ENCODE data around the gene CACNA1H. TPM values are rescaled to one million over a fixed set of nuclear protein-coding genes. Genes with fewer than 3 reads are reported as not detected.

CACNA1H gene
- total and polyA plus RNA-seq, 2 of the 8 experiments (the other 6 are each of a cell fraction or from before 2014, with no cell fraction given), result 14.0 to 28.7 TPM

DNA sequence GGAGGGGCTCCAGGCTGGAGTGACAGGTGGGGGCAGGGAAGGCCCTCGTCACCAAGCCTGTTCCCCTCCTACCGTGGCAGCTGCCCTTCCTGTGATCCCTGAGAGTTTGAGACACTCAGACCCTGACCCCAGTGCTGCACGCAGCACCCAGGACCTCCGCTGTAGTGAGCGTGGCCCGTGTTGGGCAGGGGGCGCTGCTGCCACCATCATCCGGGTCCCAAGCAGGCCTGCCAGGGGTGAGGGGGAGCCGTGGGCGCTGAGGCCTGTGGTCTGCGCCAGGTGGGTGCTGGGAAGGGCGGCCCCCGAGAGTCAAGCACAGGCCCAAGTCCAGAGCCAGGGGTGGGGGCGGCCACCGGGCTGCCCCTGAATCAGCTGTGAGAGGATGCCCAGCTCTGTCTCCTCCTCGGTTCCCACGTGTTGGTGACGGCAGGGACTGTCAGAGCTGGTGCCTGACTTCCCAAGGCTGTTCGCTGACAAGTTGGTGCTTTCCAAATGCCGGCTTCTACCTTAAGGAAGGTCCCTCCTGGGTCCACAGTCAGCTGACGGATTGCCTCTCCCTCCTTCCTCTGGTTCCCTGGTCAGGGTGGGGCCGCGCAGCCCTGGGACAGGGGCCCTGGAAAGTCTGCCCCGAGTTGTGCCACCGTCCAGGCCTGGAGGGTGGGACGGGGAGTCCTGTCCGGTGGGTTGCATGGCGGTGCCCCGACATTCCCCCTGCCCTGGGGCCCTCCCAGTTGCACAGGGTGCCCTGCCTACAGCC, 41.1 kb downstream of the CACNA1H start:
- no peak overlapping the region for H3K9ac ChIP-seq (replicated peaks in 1 of 4; ENCODE audit: extremely low read depth in 1 of 4, low read depth in 3 of 4, low read length in 3 of 4)
- TF ChIP-seq, protein P1, sequence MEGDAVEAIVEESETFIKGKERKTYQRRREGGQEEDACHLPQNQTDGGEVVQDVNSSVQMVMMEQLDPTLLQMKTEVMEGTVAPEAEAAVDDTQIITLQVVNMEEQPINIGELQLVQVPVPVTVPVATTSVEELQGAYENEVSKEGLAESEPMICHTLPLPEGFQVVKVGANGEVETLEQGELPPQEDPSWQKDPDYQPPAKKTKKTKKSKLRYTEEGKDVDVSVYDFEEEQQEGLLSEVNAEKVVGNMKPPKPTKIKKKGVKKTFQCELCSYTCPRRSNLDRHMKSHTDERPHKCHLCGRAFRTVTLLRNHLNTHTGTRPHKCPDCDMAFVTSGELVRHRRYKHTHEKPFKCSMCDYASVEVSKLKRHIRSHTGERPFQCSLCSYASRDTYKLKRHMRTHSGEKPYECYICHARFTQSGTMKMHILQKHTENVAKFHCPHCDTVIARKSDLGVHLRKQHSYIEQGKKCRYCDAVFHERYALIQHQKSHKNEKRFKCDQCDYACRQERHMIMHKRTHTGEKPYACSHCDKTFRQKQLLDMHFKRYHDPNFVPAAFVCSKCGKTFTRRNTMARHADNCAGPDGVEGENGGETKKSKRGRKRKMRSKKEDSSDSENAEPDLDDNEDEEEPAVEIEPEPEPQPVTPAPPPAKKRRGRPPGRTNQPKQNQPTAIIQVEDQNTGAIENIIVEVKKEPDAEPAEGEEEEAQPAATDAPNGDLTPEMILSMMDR (IDR thresholded peaks at IDR 0.05; ENCODE audit: control extremely low read depth in 1 of 3, insufficient read depth in 1 of 3, low read depth in 1 of 3, low read length in 3 of 3), result peak; percentile 14 to 54 (median 38); a peak in 2 of 4 replicates
- TF ChIP-seq RNF2 (IDR thresholded peaks at IDR 0.05; ENCODE audit: borderline replicate concordance, low read depth, low read length, missing control alignments, poor library complexity, severe bottlenecking), result no peak
- H3K23me2 ChIP-seq (ENCODE audit: low read depth, low read length), result no peaks in the 10 kb centered on the region
- H3K4me2 ChIP-seq (ENCODE audit: insufficient read depth in 1 of 2, low read depth in 2 of 2, low read length in 2 of 2), result no peak overlapping the region
- H3K79me2 ChIP-seq (ENCODE audit: control insufficient read depth in 1 of 2, insufficient read depth in 2 of 2, low read length in 2 of 2), result no peaks in the 10 kb centered on the region
- no peak overlapping the region for H3K4ac ChIP-seq (replicated peaks; ENCODE audit: insufficient read length, low read depth, low read length)
- H4K5ac ChIP-seq (ENCODE audit: insufficient read length, low read depth, low read length), result no peak overlapping the region
- H2BK5ac ChIP-seq (ENCODE audit: low read depth, low read length), result no peak overlapping the region
- H2BK12ac ChIP-seq (ENCODE audit: low read depth, low read length), result no peak overlapping the region
- 86% methylated on average over 28 of the region's 29 CpGs; no CpG with 5 or more reads in 1 of the 2 experiments for WGBS, 2 experiments (ENCODE audit: extremely low coverage in 1 of 2, insufficient coverage in 1 of 2, insufficient read length in 1 of 2, insufficient replicate concordance in 2 of 2, low coverage in 1 of 2, low lambda C conversion rate in 2 of 2, missing lambda C conversion rate in 1 of 2)
- H2AK5ac ChIP-seq (ENCODE audit: low read depth, low read length), result no peak overlapping the region
- no peak overlapping the region for H2BK120ac ChIP-seq (replicated peaks; ENCODE audit: low read depth, low read length)
- no peak overlapping the region for H4K8ac ChIP-seq (ENCODE audit: extremely low read depth, insufficient read depth, low read length)
- H4K91ac ChIP-seq (replicated peaks; ENCODE audit: insufficient read length, low read length), result no peak overlapping the region
- H3K9me3 ChIP-seq (ENCODE audit: insufficient read depth in 2 of 2, low read depth in 1 of 2, low read length in 1 of 2), result no peaks in the 10 kb centered on the region
- no peak overlapping the region for H3K18ac ChIP-seq (ENCODE audit: extremely low read depth, low read length)
- peaks cover 14 to 40% of the 10 kb centered on the region in 2 experiments for H4K20me1 ChIP-seq (replicated peaks in 1 of 2; ENCODE audit: control insufficient read depth in 1 of 2, insufficient read depth in 2 of 2, low read length in 2 of 2)
- H3K79me1 ChIP-seq (ENCODE audit: low read depth, low read length), result no peaks in the 10 kb centered on the region; the same call in 1 of the 2 replicates
- H2BK15ac ChIP-seq (ENCODE audit: low read length), result no peak overlapping the region
- H3K23ac ChIP-seq (ENCODE audit: insufficient read length), result no peak overlapping the region
- H3K36me3 ChIP-seq (ENCODE audit: control insufficient read depth in 2 of 4, insufficient read depth in 4 of 4, low read length in 3 of 4), result no peaks in the 10 kb centered on the region
- H3K4me3 ChIP-seq (ENCODE audit: extremely low read depth in 1 of 4, insufficient read depth in 2 of 4, low read depth in 3 of 4, low read length in 4 of 4), result no peak overlapping the region
- H3K56ac ChIP-seq (replicated peaks; ENCODE audit: insufficient read length, low read depth, low read length), result no peak overlapping the region
- H3K4me1 ChIP-seq (replicated peaks in 1 of 4; ENCODE audit: control insufficient read depth in 3 of 4, insufficient read depth in 4 of 4, low read length in 3 of 4), result peaks cover 0 to 9% (median 2%) of the 10 kb centered on the region in 4 experiments; a peak in 4 of 7 replicates
- FAIRE-seq, result no peak
- H2BK20ac ChIP-seq (ENCODE audit: low read length), result no peak overlapping the region
- H3K27me3 ChIP-seq (replicated peaks in 1 of 4; ENCODE audit: control insufficient read depth in 3 of 4, extremely low read depth in 1 of 4, insufficient read depth in 3 of 4, low read length in 3 of 4), result no peaks in the 10 kb centered on the region
- no peak overlapping the region for H3K27ac ChIP-seq (ENCODE audit: low read depth, low read length)
- DNase-seq (ENCODE audit: low read depth in 1 of 2, low spot score in 2 of 2), result peak in 1 of 2 experiments; percentile 61
- no peak overlapping the region for H3K14ac ChIP-seq (ENCODE audit: insufficient read length)
- ChIA-PET CTCF (ENCODE audit: partially characterized antibody) (interaction anchor here (0.9 to 2.3 kb wide), 25 partner anchors 9 to 390 kb away, joined by 3 to 12 read pairs (median 4); no protein-coding TSS in a partner anchor), POLR2A (ENCODE audit: partially characterized antibody) (interaction anchor here (1.1 kb wide), 1 partner anchor 91 kb away, joined by 3 read pairs; no protein-coding TSS in a partner anchor)
- H2AFZ ChIP-seq (ENCODE audit: low read length), result no peak overlapping the region
